AG04449 (cell line): Measurements from ENCODE around the gene RNF14.
A peak's percentile ranks its signal among the peaks of the same experiment; 100 is the strongest.

Experiments
- CTCF ChIA-PET: fragments of 350-600 bp; formaldehyde crosslinking; extraction: SDS; loops from one replicate; lab custom pipeline; 2021; ENCODE audit warnings: antibody characterized with exemption; lab: Yijun Ruan, JAX
- POLR2A ChIA-PET: fragments of 400-600, 350-600 bp; formaldehyde crosslinking; extraction: SDS; loops from one replicate; lab custom pipeline; 2020; ENCODE audit warnings: antibody characterized with exemption, inconsistent platforms; lab: Yijun Ruan, JAX
- DNase-seq: peaks from one replicate; pipeline ENCODE4 v3.0.0-alpha.2; 2010; ENCODE audit warnings: low read depth, low spot score
- H3K4me3 ChIP-seq: 2 replicates; pipeline ENCODE4 v1.5.1; 2011; ENCODE audit warnings: low read depth, mild to moderate bottlenecking, control low read depth, low read length
- TF ChIP-seq, protein P1 (sequence below): IDR thresholded peaks from one replicate; pipeline ENCODE4 v1.5.1; 2011; ENCODE audit warnings: mild to moderate bottlenecking, moderate library complexity, low read length, control low read depth, inconsistent platforms; ENCODE audit not compliant: insufficient read depth; ENCODE audit errors: missing control alignments

RNF14 gene

DNA sequence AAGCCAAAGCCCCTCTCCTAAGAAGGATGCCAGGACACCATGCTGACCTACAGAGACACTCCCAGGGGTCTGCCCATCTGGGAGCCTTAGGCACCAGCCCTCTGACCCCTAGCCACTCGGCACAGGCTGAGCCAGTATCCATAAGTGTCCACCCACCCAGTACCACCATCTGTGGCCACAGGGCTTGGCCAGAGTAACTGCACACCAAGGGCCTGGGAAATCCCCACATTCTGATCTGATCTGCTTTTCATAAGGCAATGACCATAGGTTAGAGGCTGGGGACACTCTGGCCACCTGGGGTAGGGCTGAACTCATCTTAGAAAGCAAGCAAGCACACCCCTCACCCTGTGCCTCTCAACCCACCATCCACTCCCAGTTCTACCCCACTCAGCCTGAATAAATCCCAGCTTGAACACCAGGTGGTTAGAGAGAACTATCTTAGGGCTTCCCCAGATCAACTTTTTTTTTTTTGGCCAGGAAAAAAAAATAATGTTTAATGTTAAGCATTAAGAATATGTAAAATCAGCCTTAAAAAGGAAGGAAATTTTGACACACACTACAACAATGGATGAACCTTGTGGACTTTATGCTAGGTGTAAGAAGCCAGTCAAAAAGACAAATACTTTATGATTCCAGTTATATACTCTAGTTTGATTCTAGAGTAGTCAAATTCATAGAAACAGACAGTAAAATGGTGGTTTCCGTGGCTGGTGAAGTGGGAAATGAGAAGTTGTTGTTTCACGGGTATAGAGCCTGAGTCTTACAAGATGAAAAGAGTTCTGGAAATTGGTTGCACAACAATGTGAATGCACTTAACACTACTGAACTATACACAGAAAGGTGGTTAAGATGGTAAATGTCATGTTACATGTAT is 37.7 kb downstream of the RNF14 start:
- no peak for DNase-seq
- TF ChIP-seq, protein P1, sequence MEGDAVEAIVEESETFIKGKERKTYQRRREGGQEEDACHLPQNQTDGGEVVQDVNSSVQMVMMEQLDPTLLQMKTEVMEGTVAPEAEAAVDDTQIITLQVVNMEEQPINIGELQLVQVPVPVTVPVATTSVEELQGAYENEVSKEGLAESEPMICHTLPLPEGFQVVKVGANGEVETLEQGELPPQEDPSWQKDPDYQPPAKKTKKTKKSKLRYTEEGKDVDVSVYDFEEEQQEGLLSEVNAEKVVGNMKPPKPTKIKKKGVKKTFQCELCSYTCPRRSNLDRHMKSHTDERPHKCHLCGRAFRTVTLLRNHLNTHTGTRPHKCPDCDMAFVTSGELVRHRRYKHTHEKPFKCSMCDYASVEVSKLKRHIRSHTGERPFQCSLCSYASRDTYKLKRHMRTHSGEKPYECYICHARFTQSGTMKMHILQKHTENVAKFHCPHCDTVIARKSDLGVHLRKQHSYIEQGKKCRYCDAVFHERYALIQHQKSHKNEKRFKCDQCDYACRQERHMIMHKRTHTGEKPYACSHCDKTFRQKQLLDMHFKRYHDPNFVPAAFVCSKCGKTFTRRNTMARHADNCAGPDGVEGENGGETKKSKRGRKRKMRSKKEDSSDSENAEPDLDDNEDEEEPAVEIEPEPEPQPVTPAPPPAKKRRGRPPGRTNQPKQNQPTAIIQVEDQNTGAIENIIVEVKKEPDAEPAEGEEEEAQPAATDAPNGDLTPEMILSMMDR, result no peak
- no peak overlapping the region for H3K4me3 ChIP-seq
- ChIA-PET POLR2A (no interaction called here), CTCF (interaction anchor here (0.8 to 1.8 kb wide), 3 partner anchors 8 to 16 kb away, joined by 4 to 5 read pairs (median 4); no protein-coding TSS in a partner anchor)

- DNase-seq, result no peak
- POLR2A ChIA-PET, result no interaction called here
- H3K4me3 ChIP-seq, result no peak overlapping the region
- TF ChIP-seq, protein P1, result no peak
- CTCF ChIA-PET, result interaction anchor here (0.8 to 1.8 kb wide), 4 partner anchors 8 to 17 kb away, joined by 3 to 5 read pairs (median 4); no protein-coding TSS in a partner anchor
Observed at GRCh38 chr5:142007237-142007544, 38.3 kb downstream of the RNF14 start.

- no peak for DNase-seq
- TF ChIP-seq, protein P1, result no peak
- no peak overlapping the region for H3K4me3 ChIP-seq
- ChIA-PET CTCF (interaction anchor here (1.3 to 8.5 kb wide), 6 partner anchors 10 to 137 kb away, joined by 3 to 128 read pairs (median 4); no protein-coding TSS in a partner anchor), POLR2A (interaction anchor here (0.6 kb wide), 1 partner anchor 317 kb away, joined by 4 read pairs; no protein-coding TSS in a partner anchor)
Observed at GRCh38 chr5:142008813-142009212, 39.9 kb downstream of the RNF14 start.

DNA sequence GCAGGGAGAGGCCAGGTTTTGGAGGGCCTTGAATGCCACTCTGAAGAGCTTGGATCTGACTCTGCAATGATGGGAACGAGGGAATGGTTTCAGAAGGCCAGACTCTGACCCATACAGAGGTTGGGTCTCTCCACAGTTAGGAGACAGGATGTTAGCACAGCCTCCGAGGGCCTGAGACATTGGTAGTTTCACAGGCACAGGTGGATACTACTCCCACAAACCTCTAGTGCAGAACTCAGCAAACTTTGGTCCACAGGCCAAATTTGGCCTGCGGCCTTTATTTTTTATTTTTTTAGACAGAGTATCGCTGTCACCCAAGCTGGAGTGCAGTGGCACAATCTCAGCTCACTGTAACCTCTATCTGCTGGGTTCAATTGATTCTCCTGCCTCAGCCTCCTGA is 41.0 kb downstream of the RNF14 start:
- no peak overlapping the region for H3K4me3 ChIP-seq
- no peak for DNase-seq
- POLR2A ChIA-PET, result interaction anchor here (0.7 kb wide), 1 partner anchor 38 kb away, joined by 3 read pairs; no protein-coding TSS in a partner anchor
- CTCF ChIA-PET, result interaction anchor here (1.0 to 8.5 kb wide), 5 partner anchors 15 to 136 kb away, joined by 3 to 128 read pairs (median 5); no protein-coding TSS in a partner anchor
- TF ChIP-seq, protein P1, result no peak

DNA sequence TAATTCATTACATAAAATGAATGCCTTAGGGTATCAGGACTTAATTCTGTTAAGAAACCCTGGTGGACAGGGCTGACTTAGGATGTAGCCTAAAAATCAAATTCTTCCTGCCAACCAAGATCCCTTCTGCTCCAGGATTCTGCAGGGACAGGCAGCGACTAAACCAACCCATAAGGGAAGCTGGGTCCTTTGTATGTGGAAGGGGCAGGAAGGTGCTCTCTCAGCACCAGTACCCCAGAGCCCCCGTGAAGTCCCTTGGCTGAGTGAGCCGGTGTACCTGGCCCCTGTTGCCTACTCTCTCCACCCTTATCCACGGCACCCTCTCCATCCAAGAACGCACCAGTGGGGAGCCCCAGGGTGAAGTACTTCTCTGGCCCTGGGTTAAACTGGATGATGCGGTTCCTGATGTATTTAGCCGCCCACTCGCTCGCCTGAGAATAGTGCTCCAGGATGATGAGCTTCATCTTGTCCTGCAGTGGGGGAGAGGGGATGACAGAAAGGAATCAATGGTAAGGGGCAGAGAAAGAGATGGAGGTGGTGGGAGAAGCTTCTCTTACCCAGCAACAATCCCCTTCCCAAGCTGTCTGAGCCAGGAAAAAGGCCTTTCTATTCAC is 42.8 kb downstream of the RNF14 start:
- peak overlapping the region; percentile 77 for H3K4me3 ChIP-seq
- no peak for DNase-seq
- ChIA-PET CTCF (interaction anchor here (0.9 to 8.5 kb wide), 19 partner anchors 9 to 600 kb away, joined by 3 to 128 read pairs (median 4); partner anchors contain the start of gene RNF14), POLR2A (interaction anchor here (1.4 to 2.0 kb wide), 3 partner anchors 13 to 132 kb away, joined by 3 to 5 read pairs (median 5); partner anchors contain the start of gene NDFIP1)
- TF ChIP-seq, protein P1, result no peak
